Endodermal cell (in vitro differentiated cells): ENCODE measurements around the gene RUVBL2. TPM values are rescaled to one million over a fixed set of nuclear protein-coding genes. Genes with fewer than 3 reads are reported as not detected.

Experiments
- DNase-seq: peaks from one replicate; pipeline ENCODE4 v3.0.0-alpha.2; 2017
- H3K27ac ChIP-seq: 2 replicates; pipeline ENCODE4 v1.5.1; 2013; ENCODE audit warnings: mild to moderate bottlenecking, low read depth, low read length, moderate library complexity
- H3K27me3 ChIP-seq: 2 replicates; pipeline ENCODE4 v1.6.1; 2013; ENCODE audit warnings: mild to moderate bottlenecking, low read length, moderate library complexity; ENCODE audit not compliant: insufficient read depth, control insufficient read depth, poor library complexity, severe bottlenecking
- H3K36me3 ChIP-seq: 2 replicates; pipeline ENCODE4 v1.7.0; 2013; ENCODE audit warnings: mild to moderate bottlenecking, low read length, moderate library complexity; ENCODE audit not compliant: control insufficient read depth, insufficient read depth
- H3K4me1 ChIP-seq: one replicate; pipeline ENCODE4 v1.7.0; 2013; ENCODE audit warnings: low read length; ENCODE audit not compliant: control insufficient read depth, insufficient read depth
- H3K4me3 ChIP-seq: 2 replicates; pipeline ENCODE4 v1.5.1; 2013; ENCODE audit warnings: mild to moderate bottlenecking, low read length, moderate library complexity
- H3K9ac ChIP-seq: 2 replicates; pipeline ENCODE4 v1.6.1; 2013; ENCODE audit warnings: mild to moderate bottlenecking, low read length, moderate library complexity; ENCODE audit not compliant: poor library complexity, severe bottlenecking; ENCODE audit errors: extremely low read depth
- H3K9me3 ChIP-seq: 2 replicates; pipeline ENCODE4 v1.6.1; 2013; ENCODE audit warnings: mild to moderate bottlenecking, low read length, moderate library complexity; ENCODE audit not compliant: control insufficient read depth
- H3K27ac Mint-ChIP-seq: 2 replicates; pipeline ENCODE4 v1.8.0; 2020; ENCODE audit warnings: mixed read lengths
- H3K27me3 Mint-ChIP-seq: 2 replicates; pipeline ENCODE4 v1.8.0; 2021; ENCODE audit warnings: mild to moderate bottlenecking, mixed read lengths; ENCODE audit not compliant: insufficient read depth
- H3K36me3 Mint-ChIP-seq: 2 replicates; pipeline ENCODE4 v1.8.0; 2020; ENCODE audit warnings: low read depth, mixed read lengths
- H3K4me1 Mint-ChIP-seq: 2 replicates; pipeline ENCODE4 v1.8.0; 2020; ENCODE audit warnings: mixed read lengths
- H3K4me3 Mint-ChIP-seq: 2 replicates; pipeline ENCODE4 v1.8.0; 2020; ENCODE audit warnings: mild to moderate bottlenecking, moderate library complexity, mixed read lengths
- H3K9me3 Mint-ChIP-seq: 2 replicates; pipeline ENCODE4 v1.8.0; 2020; ENCODE audit warnings: mild to moderate bottlenecking, mixed read lengths
- CTCF ChIP-seq: fragments of 200-600 bp; sonication (generic); conservative IDR thresholded peaks from 2 replicates; pipeline ENCODE4 v1.5.0; 2021; ENCODE audit warnings: antibody characterized with exemption, mild to moderate bottlenecking
- WGBS, 2 experiments: methylation state at CpG; one replicate each; pipeline versions ENCODE4 v1.1.5 to v1.1.7; 2013; ENCODE audit warnings: missing lambda C conversion rate in 2 of 2, mixed read lengths in 1 of 2; ENCODE audit not compliant: insufficient coverage in 1 of 2, insufficient read length in 1 of 2; 5-methylcytosine and 5-hydroxymethylcytosine counted together
- total RNA-seq, 2 donors: library from RNA; stranded (reverse); fragmentation: NEBNext Ultra II Directional in 1 of 2; extraction: Animal tissue kit (Norgen Biotek cat#: 25700) in 1 of 2; gene quantifications; 2 replicates in 1 of 2; 3 replicates in 1 of 2; pipeline ENCODE4 v1.2.1, GENCODE V29; 2021

RUVBL2 gene
- total RNA-seq, 2 donors from 2014 or later: 101 to 112 TPM

DNA sequence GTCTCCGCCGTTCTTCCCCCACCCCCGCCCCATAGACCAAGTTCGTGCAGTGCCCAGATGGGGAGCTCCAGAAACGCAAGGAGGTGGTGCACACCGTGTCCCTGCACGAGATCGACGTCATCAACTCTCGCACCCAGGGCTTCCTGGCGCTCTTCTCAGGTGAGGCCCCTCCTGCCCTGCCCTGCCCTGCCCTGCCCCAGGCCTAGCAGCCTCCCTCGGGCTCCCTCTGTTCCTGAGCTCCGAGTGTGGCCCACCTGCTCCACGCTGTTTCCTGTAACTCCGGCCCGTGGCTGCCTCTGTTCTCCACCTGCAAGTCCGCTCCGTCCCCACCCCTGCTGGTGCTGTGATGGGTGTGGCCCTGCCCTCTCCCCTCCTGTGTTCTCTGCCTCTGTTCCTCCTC is 16.8 kb downstream of the RUVBL2 start:
- H3K27ac Mint-ChIP-seq: no peak overlapping the region
- no peak overlapping the region for H3K9ac ChIP-seq
- H3K4me1 Mint-ChIP-seq: no peaks in the 10 kb centered on the region
- H3K27me3 ChIP-seq: no peaks in the 10 kb centered on the region
- H3K36me3 ChIP-seq: peaks cover 22% of the 10 kb centered on the region
- no peak overlapping the region for H3K4me3 ChIP-seq
- peaks cover 40% of the 10 kb centered on the region for H3K36me3 Mint-ChIP-seq
- no peaks in the 10 kb centered on the region for H3K9me3 ChIP-seq
- no peaks in the 10 kb centered on the region for H3K4me1 ChIP-seq
- no peaks in the 10 kb centered on the region for H3K27me3 Mint-ChIP-seq
- no peak overlapping the region for H3K4me3 Mint-ChIP-seq
- WGBS, 2 experiments: 90 to 91% methylated on average over 13 to 18 of the region's 18 CpGs
- no peak for DNase-seq
- no peak overlapping the region for H3K27ac ChIP-seq
- no peak for TF ChIP-seq CTCF
- no peaks in the 10 kb centered on the region for H3K9me3 Mint-ChIP-seq

DNA sequence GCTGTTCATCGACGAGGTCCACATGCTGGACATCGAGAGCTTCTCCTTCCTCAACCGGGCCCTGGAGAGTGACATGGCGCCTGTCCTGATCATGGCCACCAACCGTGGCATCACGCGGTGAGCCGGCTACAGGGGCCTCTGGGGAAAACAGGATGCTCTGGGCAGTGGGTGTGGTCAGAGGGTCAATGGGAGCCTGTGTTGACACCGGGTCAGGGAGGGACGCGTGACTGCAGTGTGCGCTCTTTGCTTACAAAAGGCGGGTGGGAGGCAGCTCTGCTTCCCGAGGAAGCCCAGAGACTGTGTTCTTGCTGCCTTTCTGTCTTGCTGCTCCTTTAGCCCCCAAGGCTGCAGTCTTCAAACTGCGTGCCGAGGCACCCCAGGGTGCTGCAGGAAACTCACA is 17.5 kb downstream of the RUVBL2 start:
- Mint-ChIP-seq H3K36me3 (peaks cover 45% of the 10 kb centered on the region), H3K27me3 (no peaks in the 10 kb centered on the region), H3K4me3 (no peak overlapping the region), H3K4me1 (no peaks in the 10 kb centered on the region), H3K9me3 (no peaks in the 10 kb centered on the region), H3K27ac (no peak overlapping the region)
- Histone ChIP-seq H3K9me3 (no peaks in the 10 kb centered on the region), H3K4me1 (no peaks in the 10 kb centered on the region), H3K36me3 (peaks cover 22% of the 10 kb centered on the region), H3K4me3 (no peak overlapping the region), H3K27me3 (no peaks in the 10 kb centered on the region), H3K9ac (no peak overlapping the region), H3K27ac (no peak overlapping the region)
- WGBS, 2 experiments: 89 to 92% methylated on average over 8 to 17 of the region's 17 CpGs
- DNase-seq: no peak
- TF ChIP-seq CTCF: no peak

GRCh38 chr19:49014123-49014869 is 20.6 kb downstream of the RUVBL2 start:
- TF ChIP-seq CTCF: no peak

More at GRCh38 chr19:49014123-49014869, 20.6 kb downstream of the RUVBL2 start:
- Mint-ChIP-seq H3K36me3 (peaks cover 36% of the 10 kb centered on the region), H3K4me3 (no peak overlapping the region), H3K4me1 (peaks cover 4% of the 10 kb centered on the region), H3K27ac (no peak overlapping the region), H3K9me3 (no peaks in the 10 kb centered on the region), H3K27me3 (peaks cover 14% of the 10 kb centered on the region)
- 94 to 95% methylated on average over 20 to 32 of the region's 32 CpGs for WGBS, 2 experiments
- H3K4me3 ChIP-seq: no peak overlapping the region
- no peaks in the 10 kb centered on the region for H3K9me3 ChIP-seq
- H3K9ac ChIP-seq: no peak overlapping the region
- no peak for DNase-seq
- H3K36me3 ChIP-seq: peaks cover 12% of the 10 kb centered on the region
- no peaks in the 10 kb centered on the region for H3K4me1 ChIP-seq
- no peak overlapping the region for H3K27ac ChIP-seq
- peaks cover 12% of the 10 kb centered on the region for H3K27me3 ChIP-seq
